Naive thymus-derived CD8-positive, alpha-beta T cell (primary cell): Measurements from ENCODE around the gene LEAP2. TPM values are rescaled to one million over a fixed set of nuclear protein-coding genes. Genes with fewer than 3 reads are reported as not detected.

ENCODE experiments used
- ATAC-seq, 2 donors: fragments of 150-1000 bp; cut with Tn5 transposase in 1 of 2; sonication (Bioruptor Pico), chemical (Tn5 transposase) in 1 of 2; 1 replicate in 1 of 2; 2 replicates in 1 of 2; pipeline ENCODE4 v1.10.0; 2021; ENCODE audit warnings: mild to moderate bottlenecking in 2 of 2, moderate library complexity in 2 of 2
- POLR2A ChIA-PET: fragments of 350-600 bp; sonication (Branson Sonifier 250); formaldehyde crosslinking; loops from one replicate; lab custom pipeline; 2021; ENCODE audit warnings: antibody characterized with exemption; lab: Charles Lee
- DNase-seq, 10 donors: peaks; one replicate each; pipeline versions ENCODE4 v3.0.0 to v3.0.0-alpha.2; 2020 to 2022
- H3K27ac Mint-ChIP-seq, 10 donors: one replicate each; pipeline ENCODE4 v1.8.0; 2020 to 2022; ENCODE audit warnings: mild to moderate bottlenecking in 10 of 10, mixed read lengths in 10 of 10, moderate library complexity in 4 of 10, inconsistent platforms in 1 of 10
- H3K27me3 Mint-ChIP-seq, 5 donors: one replicate each; pipeline ENCODE4 v1.8.0; 2021 to 2022; ENCODE audit warnings: mixed read lengths in 5 of 5
- H3K36me3 Mint-ChIP-seq, 3 donors: one replicate each; pipeline ENCODE4 v1.8.0; 2020 to 2022; ENCODE audit warnings: mixed read lengths in 3 of 3, mild to moderate bottlenecking in 2 of 3, inconsistent platforms in 1 of 3
- H3K4me1 Mint-ChIP-seq, 4 donors: one replicate each; pipeline ENCODE4 v1.8.0; 2021 to 2022; ENCODE audit warnings: mixed read lengths in 4 of 4
- H3K4me3 Mint-ChIP-seq, 10 donors: one replicate each; pipeline ENCODE4 v1.8.0; 2020 to 2022; ENCODE audit warnings: mild to moderate bottlenecking in 10 of 10, mixed read lengths in 10 of 10, moderate library complexity in 6 of 10, inconsistent platforms in 1 of 10
- H3K9me3 Mint-ChIP-seq, 9 donors: one replicate each; pipeline ENCODE4 v1.8.0; 2020 to 2022; ENCODE audit warnings: mixed read lengths in 9 of 9, mild to moderate bottlenecking in 3 of 9, inconsistent platforms in 1 of 9, moderate library complexity in 1 of 9
- polyA plus RNA-seq, 3 donors: library from polyadenylated mRNA; unstranded; fragments of 300-500 nt; fragmentation: Illumina TruSeq; gene quantifications; one replicate each; pipeline ENCODE4 v1.2.3, GENCODE V29; 2021
- total RNA-seq, 8 experiments: library from RNA in 2 of 8; stranded (reverse) in 2 of 8; gene quantifications; one replicate each; pipeline ENCODE4 v1.2.3 and lab custom pipeline; 2021 to 2026

Gene LEAP2
- total and polyA plus RNA-seq, 5 experiments from 2014 or later = 0.64 to 6.8 (median 2.1) TPM

- peaks cover 24 to 59% (median 35%) of the 10 kb centered on the region in 5 donors for H3K27me3 Mint-ChIP-seq
- POLR2A ChIA-PET = no interaction called here
- DNase-seq (no peak), ATAC-seq (no peak)
- no peaks in the 10 kb centered on the region for H3K9me3 Mint-ChIP-seq
- H3K36me3 Mint-ChIP-seq = no peaks in the 10 kb centered on the region
- peaks cover 5 to 22% (median 12%) of the 10 kb centered on the region in 4 donors for H3K4me1 Mint-ChIP-seq
- no peak overlapping the region for H3K27ac Mint-ChIP-seq
- H3K4me3 Mint-ChIP-seq = peak overlapping the region; percentile 70 to 89 (median 80)
Observed at GRCh38 chr5:132831095-132831860, 42.2 kb upstream of the LEAP2 start.

GRCh38 chr5:132832612-132833011 lies 40.9 kb upstream of the LEAP2 start:
- no peak for ATAC-seq
- Mint-ChIP-seq H3K4me1 (peaks cover 5 to 18% (median 10%) of the 10 kb centered on the region in 4 donors), H3K27ac (peak overlapping the region in 1 of 10 donors; percentile 18), H3K4me3 (peak overlapping the region in 7 of 10 donors; percentile 9 to 69 (median 30)), H3K27me3 (peaks cover 15 to 45% (median 21%) of the 10 kb centered on the region in 5 donors), H3K9me3 (no peaks in the 10 kb centered on the region), H3K36me3 (no peaks in the 10 kb centered on the region)
- no peak for DNase-seq
- POLR2A ChIA-PET = interaction anchor here (0.7 kb wide), 1 partner anchor 26 kb away, joined by 4 read pairs; no protein-coding TSS in a partner anchor

- no peak overlapping the region for H3K4me3 Mint-ChIP-seq
- ATAC-seq (no peak), DNase-seq (no peak)
- peaks cover 5 to 18% (median 11%) of the 10 kb centered on the region in 4 donors for H3K4me1 Mint-ChIP-seq
- H3K27me3 Mint-ChIP-seq = peaks cover 12 to 32% (median 12%) of the 10 kb centered on the region in 5 donors
- H3K9me3 Mint-ChIP-seq = no peaks in the 10 kb centered on the region
- no peaks in the 10 kb centered on the region for H3K36me3 Mint-ChIP-seq
- no peak overlapping the region for H3K27ac Mint-ChIP-seq
- POLR2A ChIA-PET = interaction anchor here (0.6 kb wide), 1 partner anchor 14 kb away, joined by 3 read pairs; no protein-coding TSS in a partner anchor
Observed at GRCh38 chr5:132834057-132834456, 39.4 kb upstream of the LEAP2 start.

- no peaks in the 10 kb centered on the region for H3K36me3 Mint-ChIP-seq
- H3K9me3 Mint-ChIP-seq = no peaks in the 10 kb centered on the region
- peaks cover 0 to 4% (median 0%) of the 10 kb centered on the region in 4 donors for H3K4me1 Mint-ChIP-seq
- POLR2A ChIA-PET = no interaction called here
- H3K27me3 Mint-ChIP-seq = peaks cover 0 to 10% (median 4%) of the 10 kb centered on the region in 5 donors
- H3K27ac Mint-ChIP-seq = no peak overlapping the region
- no peak for ATAC-seq
- no peak overlapping the region for H3K4me3 Mint-ChIP-seq
- no peak for DNase-seq
Observed at GRCh38 chr5:132836852-132837251, 36.6 kb upstream of the LEAP2 start.

- Mint-ChIP-seq H3K27me3 (peaks cover 0 to 10% (median under 1%) of the 10 kb centered on the region in 5 donors), H3K27ac (no peak overlapping the region), H3K36me3 (no peaks in the 10 kb centered on the region), H3K4me3 (no peak overlapping the region), H3K4me1 (peaks cover 0 to 4% (median 0%) of the 10 kb centered on the region in 4 donors), H3K9me3 (no peaks in the 10 kb centered on the region)
- ATAC-seq (no peak), DNase-seq (no peak)
- POLR2A ChIA-PET = no interaction called here
Observed at GRCh38 chr5:132837868-132838267, 35.6 kb upstream of the LEAP2 start.

GRCh38 chr5:132838516-132839282 lies 34.8 kb upstream of the LEAP2 start:
- POLR2A ChIA-PET = no interaction called here
- no peaks in the 10 kb centered on the region for H3K36me3 Mint-ChIP-seq

GRCh38 chr5:132839426-132840301 lies 33.8 kb upstream of the LEAP2 start:
- Mint-ChIP-seq H3K36me3 (no peaks in the 10 kb centered on the region), H3K27ac (no peak overlapping the region), H3K4me3 (no peak overlapping the region), H3K4me1 (peaks cover 0 to 4% (median 0%) of the 10 kb centered on the region in 4 donors), H3K27me3 (peaks cover 0 to 2% (median 0%) of the 10 kb centered on the region in 5 donors), H3K9me3 (no peaks in the 10 kb centered on the region)
- POLR2A ChIA-PET = no interaction called here
- ATAC-seq (no peak), DNase-seq (no peak)

More at GRCh38 chr5:132838516-132839282, 34.8 kb upstream of the LEAP2 start:
- DNase-seq = no peak
- no peak for ATAC-seq
- Mint-ChIP-seq H3K27ac (no peak overlapping the region), H3K9me3 (no peaks in the 10 kb centered on the region), H3K4me1 (peaks cover 0 to 4% (median 0%) of the 10 kb centered on the region in 4 donors), H3K4me3 (no peak overlapping the region), H3K27me3 (peaks cover 0 to 7% (median 0%) of the 10 kb centered on the region in 5 donors)

GRCh38 chr5:132840313-132840712 lies 33.2 kb upstream of the LEAP2 start:
- H3K4me3 Mint-ChIP-seq = no peak overlapping the region
- H3K27me3 Mint-ChIP-seq = peaks cover 0 to 2% (median 0%) of the 10 kb centered on the region in 5 donors
- H3K27ac Mint-ChIP-seq = no peak overlapping the region
- peaks cover 0 to 4% (median 0%) of the 10 kb centered on the region in 4 donors for H3K4me1 Mint-ChIP-seq
- no peaks in the 10 kb centered on the region for H3K36me3 Mint-ChIP-seq
- DNase-seq (no peak), ATAC-seq (no peak)
- no peaks in the 10 kb centered on the region for H3K9me3 Mint-ChIP-seq
- POLR2A ChIA-PET = no interaction called here

- POLR2A ChIA-PET = no interaction called here
- Mint-ChIP-seq H3K9me3 (no peaks in the 10 kb centered on the region), H3K4me1 (peaks cover 0 to 4% (median 0%) of the 10 kb centered on the region in 4 donors), H3K36me3 (no peaks in the 10 kb centered on the region), H3K4me3 (no peak overlapping the region), H3K27me3 (peaks cover 0 to 3% (median 0%) of the 10 kb centered on the region in 5 donors), H3K27ac (no peak overlapping the region)
- no peak for ATAC-seq
- DNase-seq = no peak
Observed at GRCh38 chr5:132840896-132841295, 32.6 kb upstream of the LEAP2 start.

- Mint-ChIP-seq H3K36me3 (no peaks in the 10 kb centered on the region), H3K4me3 (no peak overlapping the region), H3K27ac (no peak overlapping the region), H3K4me1 (peaks cover 0 to 4% (median 0%) of the 10 kb centered on the region in 4 donors), H3K27me3 (peaks cover 0 to 3% (median 0%) of the 10 kb centered on the region in 5 donors), H3K9me3 (no peaks in the 10 kb centered on the region)
- DNase-seq = no peak
- ATAC-seq = no peak
- POLR2A ChIA-PET = no interaction called here
Observed at GRCh38 chr5:132841305-132841704, 32.2 kb upstream of the LEAP2 start.

- Mint-ChIP-seq H3K36me3 (no peaks in the 10 kb centered on the region), H3K4me1 (no peaks in the 10 kb centered on the region), H3K4me3 (no peak overlapping the region), H3K27me3 (peaks cover 0 to 9% (median 4%) of the 10 kb centered on the region in 5 donors), H3K27ac (no peak overlapping the region), H3K9me3 (no peaks in the 10 kb centered on the region)
- POLR2A ChIA-PET = no interaction called here
- DNase-seq = no peak
- no peak for ATAC-seq
Observed at GRCh38 chr5:132848270-132848669, 25.2 kb upstream of the LEAP2 start.

- POLR2A ChIA-PET = no interaction called here
- no peaks in the 10 kb centered on the region for H3K36me3 Mint-ChIP-seq
- H3K4me3 Mint-ChIP-seq = no peak overlapping the region
- no peaks in the 10 kb centered on the region for H3K9me3 Mint-ChIP-seq
- H3K27me3 Mint-ChIP-seq = peaks cover 0 to 9% (median 4%) of the 10 kb centered on the region in 5 donors
- ATAC-seq (no peak), DNase-seq (no peak)
- H3K4me1 Mint-ChIP-seq = no peaks in the 10 kb centered on the region
- no peak overlapping the region for H3K27ac Mint-ChIP-seq
Observed at GRCh38 chr5:132849347-132849746, 24.1 kb upstream of the LEAP2 start.
